Transverse colon (tissue), 4 donors: ENCODE measurements around the gene TCF3. TPM values are rescaled to one million over a fixed set of nuclear protein-coding genes. Genes with fewer than 3 reads are reported as not detected.
A peak's percentile ranks its signal among the peaks of the same experiment; 100 is the strongest.
"Not testable (repeated sequence)": the region's sequence is repeated elsewhere in the genome, so short reads cannot be mapped to it uniquely, and the experiment has no call there.

ENCODE experiments used
- DNase-seq: peaks from one replicate; pipeline ENCODE4 v3.0.0-alpha.2; 2019
- H3K27ac ChIP-seq, 4 donors: fragments of 200-600 bp; sonication (generic); 2 replicates each; pipeline ENCODE4 v1.5.1; 2016 to 2018; ENCODE audit warnings: inconsistent platforms in 4 of 4
- H3K27me3 ChIP-seq: fragments of 200-600 bp; sonication (generic); 2 replicates; pipeline ENCODE4 v1.5.1; 2017; ENCODE audit warnings: inconsistent platforms
- H3K36me3 ChIP-seq, 4 donors: fragments of 200-600 bp; sonication (generic); 2 replicates each; pipeline ENCODE4 v1.5.1; 2017 to 2019; ENCODE audit warnings: inconsistent platforms in 4 of 4
- H3K4me1 ChIP-seq, 4 donors: fragments of 200-600 bp; sonication (generic); 2 replicates each; pipeline ENCODE4 v1.5.1; 2017 to 2020; ENCODE audit warnings: inconsistent platforms in 4 of 4
- H3K4me3 ChIP-seq, 4 donors: fragments of 200-600 bp; sonication (generic); 1 replicate in 1 of 4; 2 replicates in 3 of 4; pipeline versions ENCODE4 v1.5.1 to v1.6.1; 2017 to 2019; ENCODE audit warnings: inconsistent platforms in 4 of 4
- H3K9me3 ChIP-seq, 2 donors: fragments of 200-600 bp; sonication (generic); 2 replicates each; pipeline ENCODE4 v1.5.1; 2017 to 2019; ENCODE audit warnings: inconsistent platforms in 2 of 2
- CTCF ChIP-seq, 5 experiments: fragments of 200-600 bp in 3 of 5; fragments of 450-650 bp in 2 of 5; sonication (generic) in 3 of 5; IDR thresholded peaks; 1 replicate in 2 of 5; 2 replicates in 3 of 5; pipeline ENCODE4 v1.5.1; 2016 to 2017; ENCODE audit warnings: antibody characterized with exemption in 5 of 5, inconsistent platforms in 3 of 5, mild to moderate bottlenecking in 2 of 5, moderate library complexity in 1 of 5
- EP300 ChIP-seq: sonication (generic); formaldehyde crosslinking; IDR thresholded peaks from one replicate; pipeline ENCODE4 v1.6.1; 2017; ENCODE audit warnings: antibody characterized with exemption, low read depth
- POLR2A ChIP-seq: fragments of 450-650 bp; IDR thresholded peaks from one replicate; pipeline ENCODE4 v1.6.1; 2016; ENCODE audit warnings: antibody characterized with exemption, mild to moderate bottlenecking, moderate library complexity
- POLR2AphosphoS5 ChIP-seq, 3 donors: sonication (generic); formaldehyde crosslinking; IDR thresholded peaks; one replicate each; pipeline ENCODE4 v1.6.1; 2016; ENCODE audit warnings: antibody characterized with exemption in 3 of 3
- WGBS, 2 donors: methylation state at CpG; one replicate each; pipeline ENCODE4 v1.1.5; 2018; ENCODE audit warnings: low coverage in 1 of 2; 5-methylcytosine and 5-hydroxymethylcytosine counted together
- in situ Hi-C, 4 donors: fragments of 200-750 bp; cut with MboI; loops; one replicate each; pipeline versions ENCODE4 v1.15.0 to v1.15.1; 2017; ENCODE audit warnings: low sequenced_read_pairs in 3 of 4, low pct_ligation_motif_present in 1 of 4, low pct_unique_long_range_greater_than_20kb in 1 of 4
- intact Hi-C: fragments of 100-400 bp; cut with DNase I; formaldehyde crosslinking; loops from one replicate; pipeline ENCODE4 v1.15.1; 2023; ENCODE audit warnings: low total_unique reads
- total RNA-seq, 4 donors: library from RNA; depleted of rRNA; stranded (reverse); fragments of >200 nt; gene quantifications; one replicate each; pipeline ENCODE4 v1.1.0, GENCODE V29; 2016

TCF3 gene
- total RNA-seq, 4 donors from 2014 or later: 55.9 to 160 (median 79.7) TPM

GRCh38 chr19:1690699-1691307 lies 38.4 kb upstream of the TCF3 start:
- DNase-seq: peak; percentile 60
- H3K9me3 ChIP-seq: no peaks in the 10 kb centered on the region
- no peaks in the 10 kb centered on the region for H3K36me3 ChIP-seq
- no peak overlapping the region for H3K4me3 ChIP-seq
- intact Hi-C loops (no loop called here), in situ Hi-C loops (loop anchor here in 1 of 4 donors (25.0 kb wide), 1 partner anchor 154 kb away; no protein-coding TSS in a partner anchor)
- H3K4me1 ChIP-seq: no peaks in the 10 kb centered on the region
- no peak overlapping the region for H3K27ac ChIP-seq
- WGBS, 2 donors: 23% methylated on average over 29 of the region's 29 CpGs; no CpG with 5 or more reads in 1 of the 2 donors
- no peak for TF ChIP-seq POLR2AphosphoS5 (IDR thresholded peaks at IDR 0.05)
- no peak for TF ChIP-seq CTCF (IDR thresholded peaks at IDR 0.05)
- TF ChIP-seq POLR2A: no peak
- no peak for TF ChIP-seq EP300
- H3K27me3 ChIP-seq: peaks cover 76% of the 10 kb centered on the region

- H3K4me3 ChIP-seq, H3K36me3 ChIP-seq, intact Hi-C loops, H3K4me1 ChIP-seq, H3K9me3 ChIP-seq, DNase-seq, H3K27ac ChIP-seq: not testable (repeated sequence)
- in situ Hi-C loops: loop anchor here in 1 of 4 donors (25.0 kb wide), 1 partner anchor 148 kb away; no protein-coding TSS in a partner anchor
- WGBS, 2 donors: 61 to 80% methylated on average over 4 to 5 of the region's 5 CpGs
- peaks cover 79% of the 10 kb centered on the region for H3K27me3 ChIP-seq
Measured at GRCh38 chr19:1685785-1686184, 33.4 kb upstream of the TCF3 start.

GRCh38 chr19:1685046-1685445 lies 32.6 kb upstream of the TCF3 start:
- Histone ChIP-seq H3K9me3 (no peaks in the 10 kb centered on the region), H3K27ac (no peak overlapping the region), H3K27me3 (peaks cover 77% of the 10 kb centered on the region), H3K4me1 (no peaks in the 10 kb centered on the region), H3K4me3 (no peak overlapping the region), H3K36me3 (no peaks in the 10 kb centered on the region)
- in situ Hi-C loops (loop anchor here in 1 of 4 donors (25.0 kb wide), 1 partner anchor 148 kb away; no protein-coding TSS in a partner anchor), intact Hi-C loops (no loop called here)
- TF ChIP-seq EP300 (no peak), CTCF (IDR thresholded peaks at IDR 0.05) (no peak)
- no peak for DNase-seq
- 79% methylated on average over 19 of the region's 19 CpGs; no CpG with 5 or more reads in 1 of the 2 donors for WGBS, 2 donors

GRCh38 chr19:1684573-1684912 lies 32.1 kb upstream of the TCF3 start:
- TF ChIP-seq CTCF (IDR thresholded peaks at IDR 0.05): no peak
- TF ChIP-seq POLR2AphosphoS5 (IDR thresholded peaks at IDR 0.05): no peak
- TF ChIP-seq EP300: no peak
- no peak for TF ChIP-seq POLR2A
- Histone ChIP-seq H3K4me1 (no peaks in the 10 kb centered on the region), H3K9me3 (no peaks in the 10 kb centered on the region), H3K4me3 (no peak overlapping the region), H3K27ac (no peak overlapping the region), H3K27me3 (peaks cover 80% of the 10 kb centered on the region), H3K36me3 (no peaks in the 10 kb centered on the region)
- 84% methylated on average over 7 of the region's 10 CpGs; no CpG with 5 or more reads in 1 of the 2 donors for WGBS, 2 donors
- no peak for DNase-seq
- in situ Hi-C loops (loop anchor here in 1 of 4 donors (25.0 kb wide), 1 partner anchor 147 kb away; no protein-coding TSS in a partner anchor), intact Hi-C loops (loop anchor here (1.0 kb wide), 1 partner anchor 103 kb away; no protein-coding TSS in a partner anchor)
